C4-2B (cell line): ENCODE measurements around the gene ZNF281.

Source experiments
- ZFX ChIP-seq: fragments of 450-650 bp; IDR thresholded peaks from 2 replicates; pipeline ENCODE4 v1.6.1; 2017
- TF ChIP-seq, protein P1 (sequence below): fragments of 450-650 bp; conservative IDR thresholded peaks from 2 replicates; pipeline ENCODE4 v1.5.1; 2017; ENCODE audit warnings: mild to moderate bottlenecking

GRCh38 chr1:200373811-200374231 is 36.0 kb downstream of the ZNF281 start:
- TF ChIP-seq, protein P1, sequence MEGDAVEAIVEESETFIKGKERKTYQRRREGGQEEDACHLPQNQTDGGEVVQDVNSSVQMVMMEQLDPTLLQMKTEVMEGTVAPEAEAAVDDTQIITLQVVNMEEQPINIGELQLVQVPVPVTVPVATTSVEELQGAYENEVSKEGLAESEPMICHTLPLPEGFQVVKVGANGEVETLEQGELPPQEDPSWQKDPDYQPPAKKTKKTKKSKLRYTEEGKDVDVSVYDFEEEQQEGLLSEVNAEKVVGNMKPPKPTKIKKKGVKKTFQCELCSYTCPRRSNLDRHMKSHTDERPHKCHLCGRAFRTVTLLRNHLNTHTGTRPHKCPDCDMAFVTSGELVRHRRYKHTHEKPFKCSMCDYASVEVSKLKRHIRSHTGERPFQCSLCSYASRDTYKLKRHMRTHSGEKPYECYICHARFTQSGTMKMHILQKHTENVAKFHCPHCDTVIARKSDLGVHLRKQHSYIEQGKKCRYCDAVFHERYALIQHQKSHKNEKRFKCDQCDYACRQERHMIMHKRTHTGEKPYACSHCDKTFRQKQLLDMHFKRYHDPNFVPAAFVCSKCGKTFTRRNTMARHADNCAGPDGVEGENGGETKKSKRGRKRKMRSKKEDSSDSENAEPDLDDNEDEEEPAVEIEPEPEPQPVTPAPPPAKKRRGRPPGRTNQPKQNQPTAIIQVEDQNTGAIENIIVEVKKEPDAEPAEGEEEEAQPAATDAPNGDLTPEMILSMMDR = no peak
- no peak for TF ChIP-seq ZFX
